H1 (cell line): ENCODE results near the gene MACF1. TPM values are rescaled to one million over a fixed set of nuclear protein-coding genes. Genes with fewer than 3 reads are reported as not detected.

Experiments
- CTCF ChIA-PET: fragments of 300-600 bp; sonication (Branson Sonifier 250); formaldehyde crosslinking; loops from one replicate; lab custom pipeline; 2021; ENCODE audit not compliant: partially characterized antibody; lab: Charles Lee
- POLR2A ChIA-PET: fragments of 300-600 bp; sonication (Branson Sonifier 250); formaldehyde crosslinking; loops from one replicate; lab custom pipeline; 2021; ENCODE audit warnings: inconsistent platforms; ENCODE audit not compliant: partially characterized antibody; lab: Charles Lee
- DNase-seq, 2 experiments: peaks; one replicate each; pipeline versions ENCODE4 v3.0.0 to v3.0.0-alpha.2; 2010 to 2022; ENCODE audit warnings: low spot score in 2 of 2, low read depth in 1 of 2, mixed read lengths in 1 of 2
- FAIRE-seq: peaks from 2 replicates; lab custom pipeline; 2011; peaks lifted over from hg19 to GRCh38; lab: Jason Lieb, UNC
- H2AFZ ChIP-seq: 2 replicates; pipeline ENCODE4 v1.8.1; 2012; ENCODE audit warnings: low read length, inconsistent platforms
- H2AK5ac ChIP-seq: 2 replicates; pipeline ENCODE4 v1.6.1; 2013; ENCODE audit warnings: low read depth, low read length
- H2BK120ac ChIP-seq: replicated peaks from 2 replicates; pipeline ENCODE3; 2013; ENCODE audit warnings: low read depth, low read length, inconsistent platforms
- H2BK12ac ChIP-seq: 2 replicates; pipeline ENCODE4 v1.6.1; 2013; ENCODE audit warnings: low read depth, low read length
- H2BK15ac ChIP-seq: 2 replicates; pipeline ENCODE4 v1.6.1; 2013; ENCODE audit warnings: low read length
- H2BK20ac ChIP-seq: 2 replicates; pipeline ENCODE4 v1.6.1; 2013; ENCODE audit warnings: low read length
- H2BK5ac ChIP-seq: 2 replicates; pipeline ENCODE4 v1.6.1; 2013; ENCODE audit warnings: low read depth, low read length
- H3K14ac ChIP-seq: 2 replicates; pipeline ENCODE4 v1.6.1; 2013; ENCODE audit warnings: inconsistent platforms; ENCODE audit not compliant: insufficient read length
- H3K18ac ChIP-seq: 2 replicates; pipeline ENCODE4 v1.6.1; 2013; ENCODE audit warnings: low read length; ENCODE audit errors: extremely low read depth
- H3K23ac ChIP-seq: 2 replicates; pipeline ENCODE4 v1.6.1; 2013; ENCODE audit warnings: inconsistent platforms; ENCODE audit not compliant: insufficient read length
- H3K23me2 ChIP-seq: 2 replicates; pipeline ENCODE4 v1.6.1; 2013; ENCODE audit warnings: low read depth, low read length
- H3K27ac ChIP-seq: 2 replicates; pipeline ENCODE4 v1.6.1; 2011; ENCODE audit warnings: low read depth, low read length, inconsistent platforms
- H3K27me3 ChIP-seq, 4 experiments: replicated peaks in 1 of 4; 1 replicate in 1 of 4; 2 replicates in 3 of 4; pipeline versions ENCODE4 v1.6.1 to v1.8.1; 2011 to 2013; ENCODE audit warnings: low read length in 3 of 4, mild to moderate bottlenecking in 3 of 4, inconsistent platforms in 2 of 4, mixed read lengths in 2 of 4, moderate library complexity in 1 of 4; ENCODE audit not compliant: control insufficient read depth in 3 of 4, insufficient read depth in 3 of 4; ENCODE audit errors: extremely low read depth in 1 of 4
- H3K36me3 ChIP-seq, 4 experiments: 2 replicates each; pipeline versions ENCODE4 v1.6.1 to v1.8.1; 2011 to 2013; ENCODE audit warnings: mild to moderate bottlenecking in 4 of 4, low read length in 3 of 4, moderate library complexity in 2 of 4, control low read depth in 1 of 4, inconsistent platforms in 1 of 4; ENCODE audit not compliant: insufficient read depth in 4 of 4, control insufficient read depth in 2 of 4
- H3K4ac ChIP-seq: replicated peaks from 2 replicates; pipeline ENCODE3; 2013; ENCODE audit warnings: low read length, low read depth, mixed read lengths, inconsistent platforms; ENCODE audit not compliant: insufficient read length
- H3K4me1 ChIP-seq, 4 experiments: replicated peaks in 1 of 4; 1 replicate in 1 of 4; 2 replicates in 3 of 4; pipeline versions ENCODE4 v1.6.1 to v1.8.1; 2011 to 2013; ENCODE audit warnings: low read length in 3 of 4, inconsistent platforms in 2 of 4, mixed read lengths in 1 of 4; ENCODE audit not compliant: insufficient read depth in 4 of 4, control insufficient read depth in 3 of 4
- H3K4me2 ChIP-seq, 2 experiments: 2 replicates each; pipeline versions ENCODE4 v1.6.1 to v1.8.1; 2011 to 2013; ENCODE audit warnings: low read depth in 2 of 2, low read length in 2 of 2, control low read depth in 1 of 2, inconsistent platforms in 1 of 2, mild to moderate bottlenecking in 1 of 2; ENCODE audit not compliant: insufficient read depth in 1 of 2
- H3K4me3 ChIP-seq, 4 experiments: fragments of 200-600, 300-600 bp in 1 of 4; sonication (generic), shearing (Covaris generic), sonication (Bioruptor Twin) in 1 of 4; 2 replicates each; pipeline versions ENCODE4 v1.5.1 to v1.8.1; 2011 to 2016; ENCODE audit warnings: low read length in 4 of 4, low read depth in 3 of 4, control low read depth in 2 of 4, inconsistent platforms in 2 of 4, mild to moderate bottlenecking in 2 of 4, mixed read lengths in 1 of 4, moderate library complexity in 1 of 4; ENCODE audit not compliant: insufficient read depth in 2 of 4; ENCODE audit errors: extremely low read depth in 1 of 4
- H3K56ac ChIP-seq: replicated peaks from 2 replicates; pipeline ENCODE3; 2013; ENCODE audit warnings: low read depth, mild to moderate bottlenecking, mixed read lengths, low read length, inconsistent platforms; ENCODE audit not compliant: insufficient read length
- H3K79me1 ChIP-seq: 2 replicates; pipeline ENCODE4 v1.6.1; 2013; ENCODE audit warnings: low read depth, low read length, control low read depth
- H3K79me2 ChIP-seq, 2 experiments: 2 replicates each; pipeline versions ENCODE4 v1.6.1 to v1.8.1; 2012 to 2013; ENCODE audit warnings: low read length in 2 of 2, mild to moderate bottlenecking in 2 of 2, inconsistent platforms in 1 of 2; ENCODE audit not compliant: insufficient read depth in 2 of 2, control insufficient read depth in 1 of 2
- H3K9ac ChIP-seq, 4 experiments: replicated peaks in 1 of 4; 1 replicate in 1 of 4; 2 replicates in 3 of 4; pipeline versions ENCODE4 v1.6.1 to v1.8.1; 2011 to 2013; ENCODE audit warnings: low read depth in 3 of 4, low read length in 3 of 4, control low read depth in 2 of 4, mild to moderate bottlenecking in 2 of 4, moderate library complexity in 2 of 4, inconsistent platforms in 1 of 4; ENCODE audit errors: extremely low read depth in 1 of 4
- H3K9me3 ChIP-seq, 2 experiments: 2 replicates each; pipeline versions ENCODE4 v1.6.1 to v1.8.1; 2012 to 2013; ENCODE audit warnings: mild to moderate bottlenecking in 2 of 2, moderate library complexity in 2 of 2, control low read depth in 1 of 2, inconsistent platforms in 1 of 2, low read depth in 1 of 2, low read length in 1 of 2, mixed read lengths in 1 of 2; ENCODE audit not compliant: insufficient read depth in 2 of 2
- H4K20me1 ChIP-seq, 2 experiments: replicated peaks in 1 of 2; 2 replicates each; pipeline versions ENCODE3 to v1.8.1; 2011 to 2013; ENCODE audit warnings: inconsistent platforms in 2 of 2, low read length in 2 of 2, mild to moderate bottlenecking in 1 of 2; ENCODE audit not compliant: insufficient read depth in 2 of 2, control insufficient read depth in 1 of 2
- H4K5ac ChIP-seq: 2 replicates; pipeline ENCODE4 v1.6.1; 2013; ENCODE audit warnings: low read length, low read depth, mixed read lengths, inconsistent platforms; ENCODE audit not compliant: insufficient read length
- H4K8ac ChIP-seq: 2 replicates; pipeline ENCODE4 v1.8.0; 2013; ENCODE audit warnings: mild to moderate bottlenecking, moderate library complexity, low read length, inconsistent platforms; ENCODE audit not compliant: insufficient read depth; ENCODE audit errors: extremely low read depth
- H4K91ac ChIP-seq: replicated peaks from 2 replicates; pipeline ENCODE3; 2013; ENCODE audit warnings: low read length, mixed read lengths, inconsistent platforms; ENCODE audit not compliant: insufficient read length
- BRCA1 ChIP-seq: IDR thresholded peaks from 2 replicates; pipeline ENCODE4 v1.6.1; 2012; ENCODE audit warnings: low read depth, low read length, improper control_type of control experiment
- EP300 ChIP-seq, 2 experiments: IDR thresholded peaks; 1 replicate in 1 of 2; 2 replicates in 1 of 2; pipeline ENCODE4 v1.6.1; 2011 to 2012; ENCODE audit warnings: low read depth in 2 of 2, low read length in 2 of 2, mild to moderate bottlenecking in 2 of 2, borderline replicate concordance in 1 of 2, inconsistent platforms in 1 of 2, moderate library complexity in 1 of 2
- HDAC2 ChIP-seq, 2 experiments: fragments of 300-600 bp in 1 of 2; sonication (generic) in 1 of 2; IDR thresholded peaks; 2 replicates each; pipeline ENCODE4 v1.6.1; 2011 to 2012; ENCODE audit warnings: low read depth in 2 of 2, low read length in 2 of 2, mild to moderate bottlenecking in 2 of 2, moderate library complexity in 2 of 2, borderline replicate concordance in 1 of 2, inconsistent platforms in 1 of 2
- JUN ChIP-seq: IDR thresholded peaks from 2 replicates; pipeline ENCODE4 v1.6.1; 2011; ENCODE audit warnings: low read depth, mild to moderate bottlenecking, improper control_type of control experiment, low read length
- RAD21 ChIP-seq, 2 experiments: IDR thresholded peaks in 1 of 2; conservative IDR thresholded peaks in 1 of 2; 2 replicates each; pipeline ENCODE4 v1.6.1; 2011; ENCODE audit warnings: low read depth in 2 of 2, low read length in 2 of 2, improper control_type of control experiment in 1 of 2, inconsistent platforms in 1 of 2, mild to moderate bottlenecking in 1 of 2, moderate library complexity in 1 of 2
- SP1 ChIP-seq: IDR thresholded peaks from 2 replicates; pipeline ENCODE4 v1.6.1; 2011; ENCODE audit warnings: low read depth, low read length
- SP4 ChIP-seq: IDR thresholded peaks from 2 replicates; pipeline ENCODE4 v1.6.1; 2012; ENCODE audit warnings: low read length, inconsistent platforms
- WGBS, 2 experiments: shearing (Covaris generic) in 1 of 2; methylation state at CpG; one replicate each; pipeline versions ENCODE4 v1.1.6 to v1.1.7; 2013 to 2015; ENCODE audit warnings: low lambda C conversion rate in 2 of 2, mixed read lengths in 2 of 2, inconsistent platforms in 1 of 2, low coverage in 1 of 2, missing lambda C conversion rate in 1 of 2; ENCODE audit not compliant: insufficient replicate concordance in 2 of 2, insufficient coverage in 1 of 2, insufficient read length in 1 of 2; ENCODE audit errors: extremely low coverage in 1 of 2, missing lambda C conversion rate in 1 of 2; 5-methylcytosine and 5-hydroxymethylcytosine counted together
- polyA plus RNA-seq, 7 experiments: library from polyadenylated mRNA; depleted of rRNA in 3 of 7; stranded (reverse) in 5 of 7; unstranded in 2 of 7; fragments of >200 nt in 5 of 7; fragments of 200-250 nt in 2 of 7; gene quantifications; 1 replicate in 5 of 7; 2 replicates in 1 of 7; 4 replicates in 1 of 7; pipeline versions ENCODE4 v1.2.1 to v1.2.3, GENCODE V29; 2011 to 2013; ENCODE audit warnings: missing spikeins in 2 of 7, mixed read lengths in 2 of 7
- total RNA-seq: library from RNA; stranded (reverse); fragmentation: NEBNext Ultra II Directional; extraction: Animal tissue kit (Norgen Biotek cat#: 25700); gene quantifications from 2 replicates; pipeline ENCODE4 v1.2.1, GENCODE V29; 2021
- TF ChIP-seq, protein P1 (sequence below): IDR thresholded peaks from 2 replicates; pipeline ENCODE4 v1.6.1; 2012; ENCODE audit warnings: low read length, inconsistent platforms

The MACF1 gene
- total and polyA plus RNA-seq, 2 of the 8 experiments (the other 6 are each of a cell fraction or from before 2014, with no cell fraction given), result 59.8 to 285 TPM

- Histone ChIP-seq H3K4ac (no peak overlapping the region), H2BK120ac (no peak overlapping the region), H3K79me1 (no peaks in the 10 kb centered on the region), H3K18ac (no peak overlapping the region), H3K27ac (no peak overlapping the region), H3K79me2 (no peaks in the 10 kb centered on the region), H3K36me3 (peaks cover 5 to 28% (median 23%) of the 10 kb centered on the region in 4 experiments; a peak in 7 of 8 replicates), H4K20me1 (peaks cover 2 to 3% of the 10 kb centered on the region in 2 experiments), H3K14ac (no peak overlapping the region), H2BK5ac (no peak overlapping the region), H3K4me3 (no peak overlapping the region), H2BK12ac (no peak overlapping the region), H3K4me2 (no peak overlapping the region), H2AFZ (no peak overlapping the region), H3K23ac (no peak overlapping the region), H4K5ac (no peak overlapping the region), H3K9me3 (no peaks in the 10 kb centered on the region), H2BK20ac (no peak overlapping the region), H4K8ac (no peak overlapping the region), H4K91ac (no peak overlapping the region), H2AK5ac (no peak overlapping the region), H3K56ac (no peak overlapping the region), H3K27me3 (no peaks in the 10 kb centered on the region), H3K9ac (no peak overlapping the region), H3K23me2 (no peaks in the 10 kb centered on the region), H3K4me1 (no peaks in the 10 kb centered on the region), H2BK15ac (no peak overlapping the region)
- WGBS, 2 experiments, result 96% methylated on average over 5 of the region's 5 CpGs; no CpG with 5 or more reads in 1 of the 2 experiments
- ChIA-PET POLR2A (interaction anchor here (0.6 to 1.2 kb wide), 2 partner anchors 11 to 293 kb away, joined by 3 to 8 read pairs; no protein-coding TSS in a partner anchor), CTCF (interaction anchor here (12.0 kb wide), 1 partner anchor 61 kb away, joined by 68 read pairs; no protein-coding TSS in a partner anchor)
- no peak for FAIRE-seq
- no peak for DNase-seq
- TF ChIP-seq HDAC2 (IDR thresholded peaks at IDR 0.05; ENCODE audit: borderline replicate concordance in 1 of 2, low read depth in 2 of 2, low read length in 2 of 2), result no peak
- no peak for TF ChIP-seq SP4
- TF ChIP-seq JUN, result no peak
- TF ChIP-seq BRCA1, result no peak
- no peak for TF ChIP-seq EP300 (IDR thresholded peaks at IDR 0.05; ENCODE audit: borderline replicate concordance in 1 of 2, low read depth in 2 of 2, low read length in 2 of 2)
- TF ChIP-seq, protein P1, sequence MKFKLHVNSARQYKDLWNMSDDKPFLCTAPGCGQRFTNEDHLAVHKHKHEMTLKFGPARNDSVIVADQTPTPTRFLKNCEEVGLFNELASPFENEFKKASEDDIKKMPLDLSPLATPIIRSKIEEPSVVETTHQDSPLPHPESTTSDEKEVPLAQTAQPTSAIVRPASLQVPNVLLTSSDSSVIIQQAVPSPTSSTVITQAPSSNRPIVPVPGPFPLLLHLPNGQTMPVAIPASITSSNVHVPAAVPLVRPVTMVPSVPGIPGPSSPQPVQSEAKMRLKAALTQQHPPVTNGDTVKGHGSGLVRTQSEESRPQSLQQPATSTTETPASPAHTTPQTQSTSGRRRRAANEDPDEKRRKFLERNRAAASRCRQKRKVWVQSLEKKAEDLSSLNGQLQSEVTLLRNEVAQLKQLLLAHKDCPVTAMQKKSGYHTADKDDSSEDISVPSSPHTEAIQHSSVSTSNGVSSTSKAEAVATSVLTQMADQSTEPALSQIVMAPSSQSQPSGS, result no peak
- no peak for TF ChIP-seq RAD21 (IDR thresholded peaks at IDR 0.05 in 1 of 2, conservative IDR thresholded peaks at IDR 0.05 in 1 of 2; ENCODE audit: low read depth in 2 of 2, low read length in 2 of 2)
- TF ChIP-seq SP1, result no peak
Observed at GRCh38 chr1:39478126-39478915, 273.8 kb downstream of the MACF1 start.
